Ramos (cell line): Measurements from ENCODE around the gene PTH1R.

Experiments
- in situ Hi-C: fragments of 300-500 bp; cut with MboI; formaldehyde crosslinking; loops from one replicate; pipeline ENCODE4 v1.14.3; 2022; ENCODE audit warnings: low sequenced_read_pairs; ENCODE audit not compliant: unreplicated experiment

The PTH1R gene

DNA sequence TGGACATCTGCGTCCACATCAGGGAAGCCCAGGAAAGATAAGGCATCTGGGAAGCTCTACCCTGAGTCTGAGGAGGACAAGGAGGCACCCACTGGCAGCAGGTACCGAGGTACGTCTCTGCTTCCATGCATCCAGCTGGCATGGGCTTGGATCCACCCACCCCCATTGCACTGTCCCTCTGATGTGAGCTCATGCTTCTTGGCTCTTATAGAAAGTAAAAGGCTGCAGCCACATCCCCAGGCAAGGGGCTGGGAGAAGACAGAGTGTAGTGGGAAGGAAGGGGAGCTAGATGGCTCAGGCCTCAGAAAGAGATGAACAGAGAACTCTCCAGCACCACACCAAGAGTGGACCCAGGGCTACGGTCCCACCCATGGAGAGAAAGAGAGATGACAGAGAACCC, 18.2 kb downstream of the PTH1R start:
- in situ Hi-C loops = loop anchor here (5.0 kb wide), 1 partner anchor 183 kb away; no protein-coding TSS in a partner anchor

DNA sequence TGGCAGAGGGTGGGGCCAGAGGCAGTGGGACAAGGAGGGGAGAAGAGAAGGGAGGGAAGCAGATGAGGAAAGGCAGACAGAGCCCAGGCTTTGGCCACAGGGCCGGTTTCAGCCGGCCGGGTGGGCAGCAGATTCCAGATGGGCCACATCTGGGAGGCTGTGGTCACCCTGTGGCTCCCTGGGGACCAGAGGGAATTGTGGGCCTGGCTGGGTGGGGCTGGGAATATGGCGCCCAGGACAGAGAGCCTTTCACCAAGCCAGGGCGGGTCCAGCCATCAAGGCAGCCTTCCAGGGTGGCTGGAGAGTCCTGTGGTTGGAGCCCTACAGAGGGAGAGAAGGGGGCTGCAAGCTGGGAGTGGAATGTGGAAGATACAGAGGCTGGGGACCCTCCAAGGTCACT, 18.9 kb downstream of the PTH1R start:
- in situ Hi-C loops = loop anchor here (5.0 kb wide), 1 partner anchor 184 kb away; no protein-coding TSS in a partner anchor

DNA sequence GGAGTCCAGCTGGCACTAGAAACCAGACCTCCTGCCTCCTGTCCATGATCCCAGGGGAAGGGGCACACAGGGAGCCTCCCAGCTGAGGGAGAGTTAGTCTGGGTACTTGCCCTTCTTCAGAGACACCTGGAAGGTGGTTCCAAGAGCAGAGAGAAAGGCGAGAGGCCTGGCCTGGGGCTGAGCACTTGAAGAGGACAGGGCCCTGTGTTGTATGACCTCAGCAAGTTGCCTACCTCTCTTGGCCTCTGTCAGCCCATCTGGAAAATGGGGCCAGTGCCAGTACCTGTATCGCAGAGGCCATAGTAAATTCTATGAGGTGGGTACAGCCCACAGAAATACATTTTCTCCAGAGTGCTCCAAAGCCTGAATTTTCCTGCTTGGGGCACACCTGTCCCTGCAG, 19.5 kb downstream of the PTH1R start:
- in situ Hi-C loops = loop anchor here (5.0 kb wide), 1 partner anchor 185 kb away; no protein-coding TSS in a partner anchor

DNA sequence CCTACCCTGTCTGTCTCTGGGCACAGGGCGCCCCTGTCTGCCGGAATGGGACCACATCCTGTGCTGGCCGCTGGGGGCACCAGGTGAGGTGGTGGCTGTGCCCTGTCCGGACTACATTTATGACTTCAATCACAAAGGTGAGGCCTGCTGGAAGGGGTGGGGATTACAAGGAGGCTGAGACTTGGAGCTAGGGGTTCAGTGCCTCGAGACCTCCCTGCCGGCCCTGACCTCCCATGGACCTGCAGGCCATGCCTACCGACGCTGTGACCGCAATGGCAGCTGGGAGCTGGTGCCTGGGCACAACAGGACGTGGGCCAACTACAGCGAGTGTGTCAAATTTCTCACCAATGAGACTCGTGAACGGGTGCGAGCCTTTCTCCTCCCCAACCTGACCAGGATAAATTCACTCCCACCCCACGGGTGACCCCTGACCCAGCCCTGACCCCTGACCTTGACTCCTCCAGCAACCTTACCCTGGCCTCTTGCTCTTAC, 20.4 kb downstream of the PTH1R start:
- in situ Hi-C loops = loop anchor here (5.0 kb wide), 1 partner anchor 186 kb away; no protein-coding TSS in a partner anchor

DNA sequence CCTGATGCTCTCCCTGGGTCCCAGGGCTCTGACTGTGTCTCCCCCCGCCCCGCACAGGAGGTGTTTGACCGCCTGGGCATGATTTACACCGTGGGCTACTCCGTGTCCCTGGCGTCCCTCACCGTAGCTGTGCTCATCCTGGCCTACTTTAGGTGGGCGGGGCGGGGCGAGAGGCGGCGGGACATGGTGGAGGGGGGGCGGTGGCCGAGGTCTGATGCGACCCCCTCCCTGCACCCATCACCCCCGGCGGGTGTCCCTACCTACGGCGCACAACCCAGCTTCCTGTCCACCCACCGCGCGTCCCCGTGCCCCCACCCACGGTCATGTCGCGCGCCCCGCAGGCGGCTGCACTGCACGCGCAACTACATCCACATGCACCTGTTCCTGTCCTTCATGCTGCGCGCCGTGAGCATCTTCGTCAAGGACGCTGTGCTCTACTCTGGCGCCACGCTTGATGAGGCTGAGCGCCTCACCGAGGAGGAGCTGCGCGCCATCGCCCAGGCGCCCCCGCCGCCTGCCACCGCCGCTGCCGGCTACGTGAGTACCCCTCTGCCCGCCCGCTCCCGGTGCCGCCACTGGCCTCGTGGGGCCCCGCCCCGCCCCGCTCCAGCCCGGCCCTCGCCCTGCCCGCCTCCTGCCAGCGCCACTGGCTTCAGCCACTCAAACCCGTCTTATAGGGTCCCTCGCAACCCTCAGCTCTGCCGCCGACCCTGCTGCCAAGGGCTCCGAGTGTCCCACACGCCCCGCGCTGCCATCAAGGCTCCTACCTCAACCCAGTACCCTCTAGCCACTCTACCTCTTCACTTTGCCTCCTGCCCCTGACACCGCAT, 21.0 kb downstream of the PTH1R start:
- in situ Hi-C loops = loop anchor here (5.0 kb wide), 1 partner anchor 186 kb away; no protein-coding TSS in a partner anchor

DNA sequence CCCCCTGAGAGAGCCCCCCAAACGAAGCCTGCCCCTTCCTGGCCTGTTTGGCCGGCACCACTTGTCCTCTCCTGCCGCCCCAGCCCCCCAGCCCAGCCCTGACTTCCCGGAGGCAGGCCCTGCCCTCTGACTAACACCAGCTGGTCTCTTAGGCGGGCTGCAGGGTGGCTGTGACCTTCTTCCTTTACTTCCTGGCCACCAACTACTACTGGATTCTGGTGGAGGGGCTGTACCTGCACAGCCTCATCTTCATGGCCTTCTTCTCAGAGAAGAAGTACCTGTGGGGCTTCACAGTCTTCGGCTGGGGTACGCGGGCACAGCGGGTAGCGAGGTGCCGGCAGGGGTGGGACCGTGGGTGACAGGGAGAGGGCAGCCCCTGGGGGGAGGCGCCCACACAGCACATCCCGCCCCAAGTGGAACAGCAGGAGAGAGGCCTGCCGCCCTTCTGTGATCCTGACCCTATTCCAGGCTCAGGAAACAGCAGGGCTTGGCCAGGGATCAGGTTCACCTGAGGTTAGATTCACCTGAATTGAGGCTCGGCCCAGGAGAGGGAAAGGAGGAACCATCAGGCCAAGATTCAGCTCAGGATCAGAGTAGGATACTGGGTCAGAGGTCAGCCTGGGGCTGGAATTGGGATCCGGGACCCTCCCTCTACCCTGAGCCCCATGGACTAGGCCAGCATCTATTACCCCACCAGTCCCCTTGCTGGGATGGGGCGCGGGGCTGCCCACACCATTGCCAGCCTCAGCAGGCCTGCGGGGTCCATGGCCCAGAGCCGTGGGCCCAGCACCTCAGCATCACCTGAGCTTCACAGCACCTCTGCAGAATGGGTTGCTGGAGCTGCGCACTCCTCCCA, 21.9 kb downstream of the PTH1R start:
- in situ Hi-C loops = loop anchor here (5.0 kb wide), 1 partner anchor 187 kb away; no protein-coding TSS in a partner anchor

DNA sequence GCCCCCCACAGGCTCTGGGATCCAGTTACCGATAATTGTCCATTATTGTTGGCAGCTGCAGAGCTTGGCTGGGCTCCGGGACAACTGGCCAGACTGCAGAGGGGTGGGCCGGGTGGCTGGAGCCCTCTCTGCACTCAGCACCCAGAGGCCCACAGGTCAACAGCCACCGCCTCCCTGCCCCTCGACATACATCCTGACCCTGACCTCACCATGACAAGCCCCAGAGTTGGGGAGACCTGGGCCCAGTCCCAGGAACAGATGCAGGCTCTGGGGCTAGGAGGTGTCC, 22.4 kb downstream of the PTH1R start:
- in situ Hi-C loops = no loop called here

DNA sequence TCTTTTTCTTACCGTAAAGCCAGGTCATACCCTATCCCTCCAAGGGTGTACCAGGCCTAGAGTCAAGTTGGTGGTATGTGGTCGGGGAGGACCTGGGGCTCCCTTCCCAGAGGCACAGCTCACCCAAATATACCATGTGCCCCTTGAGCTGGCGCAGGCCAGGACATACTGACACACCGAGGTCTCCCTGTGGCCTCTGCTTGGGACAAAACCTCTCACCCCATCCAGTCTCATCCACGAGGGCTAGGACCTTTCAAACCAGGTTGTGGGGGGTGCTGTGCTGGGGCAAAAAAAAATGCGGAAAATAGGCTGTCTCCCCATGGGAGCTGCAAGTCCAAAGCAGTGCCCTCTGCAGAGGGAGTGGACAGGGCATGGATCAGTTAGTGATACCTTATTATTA, 22.8 kb downstream of the PTH1R start:
- in situ Hi-C loops = no loop called here

DNA sequence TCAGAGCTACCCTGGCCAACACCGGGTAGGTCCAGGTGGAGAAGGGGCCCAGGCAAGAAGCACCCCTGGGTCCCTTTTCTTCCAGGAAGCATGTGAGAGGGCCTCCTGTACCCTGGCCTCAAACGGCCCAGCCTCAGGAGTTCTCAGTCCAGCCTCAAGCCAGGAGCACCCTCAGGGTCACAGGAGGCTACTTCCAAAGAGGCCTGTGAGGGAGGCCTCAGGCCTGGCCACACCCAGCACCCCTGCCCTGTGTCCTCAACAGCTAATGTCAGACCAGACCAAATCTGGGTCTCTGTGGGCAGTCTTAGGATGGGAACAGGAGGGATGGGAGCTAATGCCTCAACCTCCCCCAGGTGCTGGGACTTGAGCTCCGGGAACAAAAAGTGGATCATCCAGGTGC, 23.5 kb downstream of the PTH1R start:
- in situ Hi-C loops = no loop called here

DNA sequence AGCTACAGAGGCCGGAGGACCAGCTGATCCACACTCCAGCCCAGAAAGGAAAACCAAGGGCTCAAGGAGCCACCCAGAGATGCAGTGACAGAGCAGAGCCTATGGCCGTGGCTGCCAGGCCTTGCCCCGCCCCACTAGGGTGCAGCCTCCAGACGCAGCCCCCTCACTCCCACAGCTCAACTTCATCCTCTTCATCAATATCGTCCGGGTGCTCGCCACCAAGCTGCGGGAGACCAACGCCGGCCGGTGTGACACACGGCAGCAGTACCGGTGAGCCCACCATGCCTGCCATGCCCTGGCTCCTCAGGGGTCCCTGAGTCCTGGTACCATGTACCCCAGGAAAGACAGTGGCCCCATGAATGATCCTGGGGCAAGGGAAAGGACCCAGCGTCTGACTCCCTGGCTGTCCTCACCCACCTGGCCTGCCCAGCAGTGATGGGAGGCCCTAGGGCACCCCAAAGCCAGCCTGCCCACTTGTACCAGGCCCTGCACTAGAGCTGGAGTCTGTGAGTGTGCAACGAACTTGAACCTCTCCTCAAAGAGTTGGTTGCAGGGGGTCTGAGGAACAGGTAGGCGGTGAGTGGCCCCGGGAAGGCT, 24.2 kb downstream of the PTH1R start:
- in situ Hi-C loops = no loop called here

DNA sequence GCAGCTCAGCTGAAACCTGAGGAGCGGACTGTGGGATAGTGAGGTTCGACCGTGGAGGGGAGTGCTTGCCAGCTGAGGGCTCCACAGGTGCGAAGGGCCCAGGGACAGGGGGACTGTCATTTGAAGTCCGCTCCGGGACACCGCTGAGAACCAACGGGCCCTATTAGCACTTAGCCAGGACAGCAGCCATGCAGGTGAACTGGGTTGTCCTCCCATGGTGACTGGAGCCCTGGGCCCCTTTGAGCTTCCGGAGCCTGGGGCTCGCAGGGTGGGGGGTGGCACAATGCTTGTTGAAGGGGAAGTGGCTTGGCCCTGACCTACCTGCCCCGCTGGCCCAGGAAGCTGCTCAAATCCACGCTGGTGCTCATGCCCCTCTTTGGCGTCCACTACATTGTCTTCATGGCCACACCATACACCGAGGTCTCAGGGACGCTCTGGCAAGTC, 24.7 kb downstream of the PTH1R start:
- in situ Hi-C loops = no loop called here

DNA sequence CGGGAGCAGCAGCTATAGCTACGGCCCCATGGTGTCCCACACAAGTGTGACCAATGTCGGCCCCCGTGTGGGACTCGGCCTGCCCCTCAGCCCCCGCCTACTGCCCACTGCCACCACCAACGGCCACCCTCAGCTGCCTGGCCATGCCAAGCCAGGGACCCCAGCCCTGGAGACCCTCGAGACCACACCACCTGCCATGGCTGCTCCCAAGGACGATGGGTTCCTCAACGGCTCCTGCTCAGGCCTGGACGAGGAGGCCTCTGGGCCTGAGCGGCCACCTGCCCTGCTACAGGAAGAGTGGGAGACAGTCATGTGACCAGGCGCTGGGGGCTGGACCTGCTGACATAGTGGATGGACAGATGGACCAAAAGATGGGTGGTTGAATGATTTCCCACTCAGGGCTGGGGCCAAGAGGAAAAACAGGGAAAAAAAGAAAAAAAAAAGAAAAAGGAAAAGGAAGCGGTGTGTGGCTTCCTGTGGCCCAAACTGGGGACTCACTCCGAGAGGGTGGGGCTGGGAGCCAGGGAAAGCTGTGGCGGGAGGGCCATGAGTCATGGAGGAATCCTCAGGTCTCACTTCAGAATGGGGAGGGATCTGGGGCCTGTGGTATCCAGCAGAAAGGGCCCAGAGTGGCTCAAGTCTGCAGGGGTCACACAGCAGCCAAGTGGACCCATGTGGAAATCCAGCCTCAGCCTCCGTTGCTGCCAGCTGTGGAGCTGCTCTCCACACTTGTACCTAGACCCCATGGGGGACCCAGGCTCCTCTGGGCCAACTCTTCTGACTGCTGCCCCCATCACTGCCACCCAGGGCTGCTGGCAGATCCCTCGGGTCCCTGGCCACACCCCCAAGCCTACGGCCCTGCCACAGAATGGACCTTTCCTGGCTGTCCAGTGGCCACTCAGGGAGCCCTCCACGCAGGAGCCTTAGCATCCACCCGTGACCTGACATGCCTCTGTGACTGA, 26.1 kb downstream of the PTH1R start:
- in situ Hi-C loops = no loop called here

DNA sequence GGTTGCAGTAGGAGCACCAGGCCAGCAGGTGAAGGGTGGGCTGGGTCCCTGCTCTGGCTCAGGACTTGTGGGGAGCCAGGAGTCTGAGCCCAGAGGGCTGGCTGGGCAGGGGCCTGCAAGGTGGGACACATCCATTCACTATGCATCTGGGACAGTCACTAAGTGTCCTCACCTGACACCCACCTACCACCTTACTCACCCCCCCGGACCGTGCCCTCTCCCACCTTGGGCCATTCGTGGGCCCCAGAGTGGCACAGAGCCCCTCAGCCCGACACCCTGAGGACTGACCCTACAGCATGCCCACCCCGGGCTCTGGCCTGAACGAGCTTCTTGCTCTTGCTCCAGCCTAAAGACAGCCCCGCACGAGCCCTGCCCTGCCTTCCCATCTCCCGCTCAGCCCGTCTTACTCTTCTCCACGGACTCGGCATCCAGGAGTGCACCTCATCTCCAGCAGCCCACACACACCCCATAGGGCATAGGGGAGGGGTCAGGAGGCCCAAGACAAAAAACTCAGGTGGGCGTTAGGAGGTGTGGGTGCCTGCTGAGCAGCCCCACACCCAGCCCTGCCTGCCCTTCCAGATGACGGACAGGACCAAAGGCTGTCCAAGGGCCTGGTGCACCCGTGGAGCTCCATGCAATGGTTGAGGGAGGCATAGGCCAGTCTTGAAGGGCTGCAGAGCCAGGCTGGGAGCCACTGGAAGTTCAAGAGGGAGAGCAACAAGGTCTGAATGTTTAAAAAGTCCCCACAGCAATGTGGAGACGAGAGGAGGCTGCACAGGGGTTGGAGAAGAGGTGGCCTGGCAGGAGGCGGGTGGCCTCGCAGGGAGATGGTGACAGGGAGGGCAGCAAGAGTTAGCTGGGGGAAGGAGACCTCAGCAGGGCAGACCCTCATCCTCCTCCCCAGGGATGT, 27.0 kb downstream of the PTH1R start:
- in situ Hi-C loops = no loop called here

DNA sequence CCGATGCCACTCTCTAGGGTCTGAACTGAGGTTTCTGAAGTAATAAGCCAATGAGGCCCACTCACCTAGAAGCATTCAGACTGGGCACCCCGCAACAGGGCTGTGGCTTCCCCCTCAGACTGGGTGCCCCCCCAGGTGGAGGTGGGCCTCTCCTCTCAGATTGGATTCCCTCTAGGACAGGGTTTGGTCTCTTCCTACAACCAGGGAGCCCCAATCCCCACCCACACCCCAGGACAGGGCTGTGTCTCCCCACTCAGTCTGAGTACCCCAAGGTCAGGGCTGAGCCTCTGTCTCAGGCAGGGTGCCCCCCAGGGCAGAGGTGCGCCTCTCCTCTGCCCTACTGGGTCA, 27.7 kb downstream of the PTH1R start:
- in situ Hi-C loops = no loop called here

DNA sequence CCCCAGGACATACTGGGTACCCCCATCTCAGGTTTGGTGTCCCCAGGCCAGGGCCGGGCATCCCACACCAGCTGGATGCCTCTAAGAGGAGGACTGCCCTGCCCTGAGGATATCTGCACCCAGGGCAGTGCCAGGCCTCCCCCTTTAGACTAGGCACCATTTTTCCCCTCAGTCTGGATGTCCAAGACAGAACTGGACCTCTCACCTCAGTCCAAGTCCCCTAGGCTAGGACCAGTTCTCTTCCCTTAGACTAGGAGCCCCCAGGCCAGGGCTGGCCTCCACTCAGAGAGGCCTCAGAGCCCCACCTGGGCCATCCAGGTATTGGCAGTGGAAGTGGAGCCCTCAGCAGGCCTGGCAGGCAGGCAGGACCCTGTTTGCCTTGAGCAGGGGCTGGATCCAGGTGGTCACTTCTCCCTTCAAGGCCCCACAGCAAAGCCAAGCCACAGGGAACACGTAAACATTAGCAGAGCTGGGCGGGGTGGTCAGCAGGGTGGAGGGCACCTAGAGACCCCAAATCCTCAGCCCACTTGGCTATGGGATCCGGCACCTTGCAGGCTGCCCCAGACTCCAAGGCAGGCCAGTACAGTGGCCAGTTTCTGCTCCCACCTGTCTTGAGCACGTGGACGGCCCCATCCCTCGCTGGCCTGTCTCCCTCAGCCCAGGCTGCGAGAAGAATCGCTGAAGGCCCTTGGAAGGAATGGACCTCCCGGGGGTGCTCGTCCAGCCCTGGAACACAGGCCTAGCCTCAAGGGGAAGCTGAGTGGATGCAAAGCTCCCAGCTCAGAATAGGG, 28.3 kb downstream of the PTH1R start:
- in situ Hi-C loops = no loop called here

DNA sequence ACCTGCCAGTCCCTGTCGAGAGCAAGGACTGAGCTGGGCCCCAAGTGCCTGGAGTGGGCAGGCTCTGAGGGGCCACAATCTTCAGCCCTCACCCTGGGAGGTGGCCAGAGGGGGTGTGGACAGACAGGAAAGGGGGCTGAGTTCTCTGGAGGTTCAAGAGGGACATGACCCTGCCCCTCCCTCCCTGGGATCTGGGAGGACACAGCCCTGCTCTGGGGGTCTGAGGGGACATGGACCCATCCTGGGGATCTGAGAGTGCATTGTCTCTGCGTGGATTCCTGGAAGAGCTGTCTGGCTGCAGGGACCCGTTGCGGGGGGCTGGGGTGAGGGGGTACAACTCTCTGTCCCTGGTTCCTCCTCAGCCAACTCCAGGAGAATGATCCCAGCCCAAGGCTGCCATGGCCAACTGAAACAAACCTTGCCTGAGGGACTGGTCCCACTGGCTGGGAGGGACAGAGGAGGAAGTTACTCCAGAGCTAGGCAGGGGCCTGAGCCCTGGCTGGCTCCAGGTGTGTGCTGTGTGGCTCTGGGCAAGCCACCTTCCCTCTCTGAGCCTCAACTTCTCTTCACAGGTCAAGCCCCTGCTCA, 29.0 kb downstream of the PTH1R start:
- in situ Hi-C loops = no loop called here

DNA sequence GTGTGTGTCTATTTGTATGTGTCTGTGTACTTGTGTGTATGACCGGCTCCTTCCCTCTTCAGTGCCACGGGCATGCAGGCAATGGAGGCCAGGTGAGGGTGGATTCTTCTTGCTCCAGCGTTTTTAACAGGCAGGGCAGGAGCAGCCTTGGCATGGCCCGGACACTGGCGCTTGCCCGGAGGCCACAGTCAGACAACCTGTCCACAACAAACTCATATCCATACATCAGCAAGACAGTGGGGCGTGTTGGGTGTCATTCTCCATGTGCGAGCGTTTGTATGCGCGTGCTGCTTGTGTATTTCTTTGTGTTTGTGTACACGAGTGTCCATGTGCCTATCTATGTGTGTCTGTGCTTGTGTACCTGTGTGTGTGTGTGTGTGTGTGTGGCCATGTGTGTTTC, 29.8 kb downstream of the PTH1R start:
- in situ Hi-C loops = no loop called here

DNA sequence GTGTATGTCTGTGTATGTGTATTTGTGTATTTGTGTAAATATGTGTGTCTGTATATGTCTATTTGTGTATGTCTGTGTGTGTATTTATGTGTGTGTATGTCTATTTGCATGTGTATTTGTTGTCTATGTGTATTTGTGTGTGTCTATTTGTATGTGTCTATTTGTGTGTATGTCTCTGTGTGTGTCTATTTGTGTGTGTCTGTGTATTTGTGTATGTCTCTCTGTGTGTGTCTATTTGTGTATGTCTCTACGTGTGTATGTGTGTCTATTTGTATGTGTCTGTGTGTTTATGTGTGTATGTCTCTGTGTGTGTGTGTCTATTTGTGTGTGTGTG, 30.4 kb downstream of the PTH1R start:
- in situ Hi-C loops = no loop called here
